NOMO-1 treated with DMSO at 0.1 percent for 48 hours (cell line): ENCODE results near the gene FAM107B.
A peak's percentile ranks its signal among the peaks of the same experiment; 100 is the strongest.
"Not testable (repeated sequence)": the region's sequence is repeated elsewhere in the genome, so short reads cannot be mapped to it uniquely, and the experiment has no call there.

Source experiments
- DNase-seq: peaks from one replicate; lab custom pipeline; 2025; ENCODE audit not compliant: unreplicated experiment; lab: John Stamatoyannopoulos, UW

FAM107B gene

GRCh38 chr10:14667280-14667679, 107.4 kb downstream of the FAM107B start:
- no peak for DNase-seq

GRCh38 chr10:14665865-14666857, 108.5 kb downstream of the FAM107B start:
- DNase-seq: no peak

DNA sequence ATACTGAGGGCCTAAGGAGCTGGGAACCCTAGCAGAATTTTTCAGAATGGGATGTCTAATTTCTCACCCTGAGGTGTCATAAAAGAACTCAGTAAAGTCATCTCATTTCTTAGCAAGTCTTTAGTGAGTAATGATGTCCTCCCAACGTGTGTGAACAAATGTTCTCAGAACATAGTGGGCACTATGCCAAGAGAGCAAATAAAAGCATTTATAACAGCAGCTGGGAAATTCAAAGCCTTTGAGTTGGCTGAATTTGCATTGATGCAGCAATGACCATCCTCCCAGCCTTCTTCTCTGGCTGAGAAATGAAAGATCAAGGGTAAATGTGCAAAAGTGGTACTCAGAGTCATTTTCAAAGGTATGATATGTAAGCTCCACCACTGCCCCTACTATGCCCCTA, 109.4 kb downstream of the FAM107B start:
- no peak for DNase-seq

DNA sequence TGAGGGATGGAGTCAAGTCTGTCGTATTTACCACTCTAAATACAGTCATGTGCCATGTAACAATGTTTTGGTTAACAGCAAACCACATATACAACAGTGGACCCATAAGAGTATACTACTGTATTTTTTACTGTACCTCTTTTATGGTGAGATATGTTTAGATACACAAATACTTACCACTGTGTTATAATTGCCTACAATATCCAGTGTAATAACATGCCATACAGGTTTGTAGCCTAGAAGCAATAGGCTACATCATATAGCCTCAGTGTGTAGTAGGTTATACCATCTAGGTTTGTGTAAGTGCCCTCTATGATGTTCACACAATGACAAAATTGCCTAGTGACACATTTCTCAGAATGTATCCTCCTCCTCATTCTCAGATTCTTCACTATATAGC, 110.4 kb downstream of the FAM107B start:
- DNase-seq: no peak

DNA sequence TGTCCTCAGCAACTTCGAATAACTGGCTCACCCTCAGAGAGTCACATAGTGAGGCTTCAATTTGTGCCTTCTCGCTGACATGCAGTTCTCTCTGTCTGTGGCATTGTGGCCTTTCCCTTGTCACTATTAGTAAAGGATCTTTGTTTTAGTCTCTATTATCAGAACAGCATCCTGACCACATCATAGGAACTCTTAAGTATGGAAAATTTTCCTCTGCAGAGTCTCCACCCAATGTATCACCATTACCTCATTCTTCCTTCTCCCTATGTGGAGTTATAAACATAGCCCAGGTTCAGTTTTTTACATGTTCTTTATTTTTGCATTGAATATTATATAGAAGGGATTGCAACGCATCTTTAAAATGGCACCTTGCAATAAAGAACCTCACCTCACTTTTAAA, 112.9 kb downstream of the FAM107B start:
- no peak for DNase-seq

GRCh38 chr10:14660831-14661230, 113.9 kb downstream of the FAM107B start:
- DNase-seq: peak; percentile 59

DNA sequence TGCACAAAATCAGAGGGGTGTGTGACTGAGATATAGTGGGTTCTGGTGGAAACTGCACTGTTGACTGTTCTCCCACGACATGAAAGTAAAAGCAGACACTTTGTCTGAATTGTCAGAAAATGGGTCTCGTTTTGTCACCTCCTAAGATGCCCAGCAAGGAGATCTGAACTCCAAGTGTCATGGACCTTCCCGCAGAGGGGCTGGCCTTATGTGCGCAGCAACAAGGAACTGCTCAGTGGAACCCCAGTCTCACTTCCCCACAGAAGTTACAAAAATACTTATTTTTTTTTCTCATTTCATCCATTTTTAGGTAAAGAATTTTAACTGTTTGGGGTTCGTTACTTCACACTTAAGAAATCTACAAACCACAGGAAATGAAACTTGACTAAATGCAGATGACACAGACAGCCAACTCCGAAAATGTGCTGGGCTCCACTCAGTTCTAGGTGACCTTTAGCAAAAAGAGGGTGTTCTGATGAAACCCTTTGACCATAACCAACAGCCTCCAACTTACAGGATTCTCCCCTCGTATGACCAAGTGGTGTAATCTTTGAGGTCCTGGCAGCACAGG, 115.0 kb downstream of the FAM107B start:
- peak; percentile 99 for DNase-seq

GRCh38 chr10:14659137-14659536, 115.6 kb downstream of the FAM107B start:
- not testable (repeated sequence) for DNase-seq

GRCh38 chr10:14658331-14659127, 116.2 kb downstream of the FAM107B start:
- peak; percentile 45 for DNase-seq

- no peak for DNase-seq
These were observed 118.5 kb downstream of the FAM107B start for GRCh38 chr10:14656052-14656730.

DNA sequence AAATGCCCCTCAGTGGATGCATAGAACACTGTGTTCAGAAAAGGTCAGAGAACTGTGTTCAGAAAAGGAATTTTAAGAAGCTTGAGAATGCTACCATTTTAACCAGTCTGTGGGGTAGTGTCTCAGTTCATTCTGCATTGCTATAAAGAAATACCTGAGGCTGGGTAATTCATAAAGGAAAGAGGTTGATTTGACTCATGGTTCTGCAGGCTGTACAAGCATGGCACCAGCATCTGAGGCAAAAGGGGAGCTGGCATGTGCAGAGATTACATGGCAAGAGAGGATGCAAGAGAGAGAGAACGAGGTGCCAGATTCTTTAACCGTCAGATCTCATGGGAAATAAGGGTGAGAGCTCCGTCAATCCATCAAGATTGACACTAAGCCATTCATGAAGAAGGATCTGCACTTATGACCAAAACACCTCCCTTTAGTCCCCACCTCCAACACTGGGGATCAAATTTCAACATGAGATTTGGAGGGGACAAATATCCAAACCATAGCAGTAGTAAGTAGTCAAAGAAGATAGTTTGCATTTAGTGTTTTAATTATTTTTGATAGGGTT, 119.8 kb downstream of the FAM107B start:
- DNase-seq: no peak

GRCh38 chr10:14653271-14654161, 121.2 kb downstream of the FAM107B start:
- DNase-seq: peak; percentile 73

DNA sequence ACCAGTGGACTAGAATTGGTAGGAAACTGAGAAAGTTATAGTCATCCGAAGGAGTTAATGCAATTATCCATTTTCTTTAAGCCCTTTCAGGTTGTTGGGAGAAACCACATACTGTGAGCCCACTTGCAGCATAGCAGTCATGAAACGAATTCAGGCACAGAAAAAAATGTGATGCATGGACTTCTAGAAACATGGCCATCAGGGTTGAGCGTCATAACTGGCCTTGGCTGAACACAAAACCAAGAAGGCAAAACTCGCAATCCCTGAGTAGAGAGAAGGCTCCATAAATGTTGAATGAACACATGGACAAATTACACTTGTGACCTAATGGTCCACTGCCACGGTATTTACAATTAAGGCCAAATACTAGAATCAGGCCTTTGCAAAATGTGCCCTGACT, 121.9 kb downstream of the FAM107B start:
- no peak for DNase-seq

DNA sequence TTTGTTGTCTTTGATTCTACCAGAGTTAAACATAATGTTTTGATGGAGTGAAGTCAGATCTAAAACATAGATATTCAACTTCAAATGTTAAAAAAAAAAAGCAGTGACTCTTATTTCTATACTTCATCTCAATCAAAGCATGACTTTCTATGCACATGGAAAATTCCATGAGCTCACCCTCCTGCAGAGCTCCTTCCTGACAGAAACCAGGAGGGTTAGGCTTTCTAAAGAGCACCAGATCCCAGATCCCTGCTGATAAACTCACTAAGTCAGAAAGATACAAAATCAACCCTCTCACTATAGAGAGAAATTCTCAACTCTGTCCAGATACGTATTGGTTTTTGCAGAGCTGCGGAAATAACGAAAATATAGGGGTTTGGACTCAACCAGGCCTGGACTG, 122.6 kb downstream of the FAM107B start:
- DNase-seq: no peak

GRCh38 chr10:14649739-14650138, 125.0 kb downstream of the FAM107B start:
- DNase-seq: no peak

DNA sequence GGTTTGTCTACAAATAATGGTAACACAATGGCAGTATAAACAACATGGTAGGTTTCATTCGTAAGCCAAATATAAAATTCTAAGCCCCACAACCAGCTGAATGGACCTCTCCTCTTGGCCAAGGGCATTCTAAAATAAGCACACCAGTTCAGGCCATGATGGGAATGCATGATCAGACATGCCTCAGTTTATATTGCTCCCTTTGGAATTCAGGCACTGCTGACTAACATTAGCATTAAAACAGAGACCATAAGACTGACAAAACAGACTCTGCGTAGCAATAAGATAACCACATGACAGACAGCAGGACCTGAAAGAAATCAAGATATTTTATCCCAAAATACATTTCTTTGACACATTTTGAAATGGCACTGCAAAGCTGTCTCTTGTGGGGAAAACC, 125.8 kb downstream of the FAM107B start:
- DNase-seq: no peak

GRCh38 chr10:14648005-14648765, 126.5 kb downstream of the FAM107B start:
- DNase-seq: peak; percentile 99

DNA sequence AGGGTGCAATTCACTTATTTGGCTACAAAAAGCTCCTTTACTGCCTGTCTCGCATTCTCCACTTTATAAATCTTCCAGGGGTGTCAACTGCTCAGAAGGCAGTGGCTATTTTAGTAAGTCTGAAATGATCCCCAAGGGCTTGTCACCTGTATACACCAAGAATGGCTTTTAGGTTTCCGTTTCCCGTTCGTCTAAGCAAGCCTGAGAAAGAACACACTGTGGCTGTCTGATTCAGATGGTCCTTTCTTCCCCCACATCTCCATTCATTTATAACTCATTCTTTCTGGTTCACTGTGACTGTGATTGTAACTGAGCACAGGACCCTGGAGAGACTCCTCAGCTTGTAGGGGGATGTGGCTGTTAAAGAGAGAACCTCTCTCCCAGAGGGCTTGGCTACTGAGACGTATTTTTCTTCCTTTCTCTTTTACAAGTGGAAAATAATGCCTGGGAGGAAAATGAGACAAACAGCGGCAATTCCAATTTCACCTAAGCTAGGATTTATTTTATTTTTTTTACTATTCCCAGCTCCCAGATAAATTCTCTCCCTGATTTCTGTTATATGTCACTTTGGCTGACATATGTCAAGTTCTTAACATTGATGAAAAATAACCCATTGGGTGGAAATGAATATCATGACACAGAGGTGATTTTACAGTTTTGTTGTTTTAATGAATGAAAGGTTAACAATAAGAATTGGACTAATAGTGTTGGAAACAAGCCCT, 129.3 kb downstream of the FAM107B start:
- DNase-seq: no peak
